HCT116 (cell line): ENCODE measurements around the gene ZNF750. TPM values are rescaled to one million over a fixed set of nuclear protein-coding genes. Genes with fewer than 3 reads are reported as not detected.

Source experiments
- ATAC-seq: fragments of 200-7000 bp; cut with Tn5 transposase; 2 replicates; pipeline ENCODE4 v1.9.1; 2020; ENCODE audit warnings: mild to moderate bottlenecking, moderate library complexity
- BruUV-seq: library from RNA; stranded (reverse); fragments of 400-500 nt; replicated peaks from 2 replicates; lab custom pipeline; 2021; lab: Mats Ljungman, UMichigan
- CTCF ChIA-PET: fragments of 300-600 bp; sonication (Branson Sonifier 250); formaldehyde crosslinking; loops from one replicate; lab custom pipeline; 2021; ENCODE audit warnings: antibody characterized with exemption; lab: Charles Lee
- POLR2A ChIA-PET: fragments of 300-600, 350-600 bp; sonication (Branson Sonifier 250); formaldehyde crosslinking; loops from one replicate; lab custom pipeline; 2021; ENCODE audit warnings: antibody characterized with exemption; lab: Charles Lee
- RAD21 ChIA-PET, 2 experiments: fragments of 300-600 bp; sonication (Branson Sonifier 250); formaldehyde crosslinking; loops; one replicate each; lab custom pipeline; 2023; ENCODE audit warnings: low total read pairs in 2 of 2; ENCODE audit not compliant: uncharacterized antibody in 2 of 2, unreplicated experiment in 2 of 2, low non-redundant PET in 1 of 2; lab: Charles Lee
- DNase-seq: peaks from one replicate; pipeline ENCODE4 v3.0.0-alpha.2; 2010; ENCODE audit warnings: low read depth, low spot score
- H2AFZ ChIP-seq: fragments of 200-600 bp; shearing (Covaris generic), sonication (generic); 2 replicates; pipeline ENCODE4 v1.6.1; 2017; ENCODE audit warnings: low read depth, mixed run types, mixed read lengths, antibody characterized with exemption, low read length; ENCODE audit not compliant: poor library complexity, severe bottlenecking
- H3K27ac ChIP-seq: 2 replicates; pipeline ENCODE4 v1.5.1; 2012; ENCODE audit warnings: low read depth, low read length
- H3K27me3 ChIP-seq: fragments of 200-600 bp; sonication (generic); 2 replicates; pipeline ENCODE4 v1.6.1; 2016; ENCODE audit warnings: mixed run types, low read length, mixed read lengths; ENCODE audit not compliant: insufficient read depth
- H3K36me3 ChIP-seq, 2 experiments: fragments of 200-500 bp in 1 of 2; fragments of 200-600 bp in 1 of 2; sonication (Bioruptor generic) in 1 of 2; sonication (generic) in 1 of 2; 2 replicates each; pipeline versions ENCODE4 v1.5.1 to v1.6.1; 2014 to 2016; ENCODE audit warnings: low read length in 2 of 2, inconsistent platforms in 1 of 2, mixed read lengths in 1 of 2, mixed run types in 1 of 2; ENCODE audit not compliant: insufficient read depth in 2 of 2, control insufficient read depth in 1 of 2
- H3K4me1 ChIP-seq, 2 experiments: fragments of 200-600 bp in 1 of 2; sonication (generic) in 1 of 2; 2 replicates each; pipeline versions ENCODE4 v1.5.1 to v1.6.1; 2012 to 2017; ENCODE audit warnings: low read length in 2 of 2, inconsistent platforms in 1 of 2, mild to moderate bottlenecking in 1 of 2, mixed read lengths in 1 of 2, mixed run types in 1 of 2, moderate library complexity in 1 of 2; ENCODE audit not compliant: insufficient read depth in 2 of 2, control insufficient read depth in 1 of 2
- H3K4me2 ChIP-seq: fragments of 200-600 bp; sonication (generic); 2 replicates; pipeline ENCODE4 v1.6.1; 2017; ENCODE audit warnings: mixed run types, low read length, mixed read lengths
- H3K4me3 ChIP-seq, 2 experiments: fragments of 200-600 bp in 1 of 2; sonication (generic) in 1 of 2; replicated peaks in 1 of 2; 2 replicates each; pipeline ENCODE4 v1.5.1; 2011 to 2016; ENCODE audit warnings: low read length in 2 of 2, control low read depth in 1 of 2, low read depth in 1 of 2, mild to moderate bottlenecking in 1 of 2, mixed read lengths in 1 of 2, mixed run types in 1 of 2
- H3K79me2 ChIP-seq: fragments of 200-600 bp; sonication (generic); 2 replicates; pipeline ENCODE4 v1.6.1; 2017; ENCODE audit warnings: mild to moderate bottlenecking, mixed run types, low read length, moderate library complexity, mixed read lengths; ENCODE audit not compliant: insufficient read depth
- H3K9ac ChIP-seq: fragments of 200-600 bp; sonication (generic); 2 replicates; pipeline ENCODE4 v1.6.1; 2016; ENCODE audit warnings: low read length, mixed read lengths
- H3K9me2 ChIP-seq: fragments of 200-600 bp; sonication (generic), shearing (Covaris generic); 2 replicates; pipeline ENCODE4 v1.6.1; 2017; ENCODE audit warnings: mixed run types, mild to moderate bottlenecking, moderate library complexity; ENCODE audit not compliant: insufficient read depth
- H3K9me3 ChIP-seq, 2 experiments: fragments of 200-500 bp in 1 of 2; fragments of 200-600 bp in 1 of 2; sonication (Bioruptor generic) in 1 of 2; sonication (generic) in 1 of 2; 2 replicates each; pipeline ENCODE4 v1.6.1; 2014 to 2017; ENCODE audit warnings: low read length in 2 of 2, mixed read lengths in 2 of 2, inconsistent platforms in 1 of 2, low read depth in 1 of 2, mild to moderate bottlenecking in 1 of 2, mixed run types in 1 of 2, moderate library complexity in 1 of 2; ENCODE audit not compliant: control insufficient read depth in 1 of 2, insufficient read depth in 1 of 2
- H4K20me1 ChIP-seq: fragments of 200-600 bp; sonication (generic), shearing (Covaris generic); 2 replicates; pipeline ENCODE4 v1.6.1; 2017; ENCODE audit warnings: mixed run types, mild to moderate bottlenecking, moderate library complexity; ENCODE audit not compliant: insufficient read depth
- CBX3 ChIP-seq: IDR thresholded peaks from 2 replicates; pipeline ENCODE4 v1.6.1; 2012; ENCODE audit warnings: low read depth
- CEBPB ChIP-seq: IDR thresholded peaks from 2 replicates; pipeline ENCODE4 v1.6.1; 2012; ENCODE audit warnings: low read depth
- ELF1 ChIP-seq: IDR thresholded peaks from 2 replicates; pipeline ENCODE4 v1.6.1; 2012; ENCODE audit warnings: low read depth, borderline replicate concordance
- FOSL1 ChIP-seq: IDR thresholded peaks from 2 replicates; pipeline ENCODE4 v1.6.1; 2012; ENCODE audit warnings: low read depth
- MAX ChIP-seq: IDR thresholded peaks from 2 replicates; pipeline ENCODE4 v1.6.1; 2012
- POLR2A ChIP-seq: IDR thresholded peaks from 2 replicates; pipeline ENCODE4 v1.7.0; 2011; ENCODE audit warnings: borderline replicate concordance; ENCODE audit not compliant: insufficient read depth, insufficient read length; ENCODE audit errors: extremely low read depth
- POLR2AphosphoS5 ChIP-seq: IDR thresholded peaks from 2 replicates; pipeline ENCODE4 v1.6.1; 2011; ENCODE audit warnings: mild to moderate bottlenecking, low read depth, low read length, moderate library complexity
- RAD21 ChIP-seq: IDR thresholded peaks from 2 replicates; pipeline ENCODE4 v1.6.1; 2012; ENCODE audit warnings: low read depth, mild to moderate bottlenecking
- SRF ChIP-seq: IDR thresholded peaks from 2 replicates; pipeline ENCODE4 v1.6.1; 2012; ENCODE audit warnings: low read depth
- YY1 ChIP-seq: IDR thresholded peaks from 2 replicates; pipeline ENCODE4 v1.6.1; 2011; ENCODE audit warnings: low read length, low read depth, moderate library complexity, mild to moderate bottlenecking; ENCODE audit not compliant: insufficient replicate concordance; ENCODE audit errors: extremely low read depth
- ZBTB33 ChIP-seq: IDR thresholded peaks from 2 replicates; pipeline ENCODE4 v1.6.1; 2011; ENCODE audit warnings: mild to moderate bottlenecking, low read length, moderate library complexity; ENCODE audit not compliant: insufficient replicate concordance; ENCODE audit errors: extremely low read depth
- intact Hi-C: fragments of 100-400 bp; cut with micrococcal nuclease; formaldehyde crosslinking; loops from 2 replicates; pipeline ENCODE4 v1.10.0; 2022
- total RNA-seq: library from RNA; stranded (reverse); gene quantifications from one replicate; pipeline ENCODE4 v1.2.1, GENCODE V29; 2021; ENCODE audit not compliant: unreplicated experiment
- TF ChIP-seq, protein P1 (sequence below): IDR thresholded peaks from 2 replicates; pipeline ENCODE4 v1.6.1; 2012

ZNF750 gene
- total RNA-seq, 1 experiment from 2014 or later: not detected

DNA sequence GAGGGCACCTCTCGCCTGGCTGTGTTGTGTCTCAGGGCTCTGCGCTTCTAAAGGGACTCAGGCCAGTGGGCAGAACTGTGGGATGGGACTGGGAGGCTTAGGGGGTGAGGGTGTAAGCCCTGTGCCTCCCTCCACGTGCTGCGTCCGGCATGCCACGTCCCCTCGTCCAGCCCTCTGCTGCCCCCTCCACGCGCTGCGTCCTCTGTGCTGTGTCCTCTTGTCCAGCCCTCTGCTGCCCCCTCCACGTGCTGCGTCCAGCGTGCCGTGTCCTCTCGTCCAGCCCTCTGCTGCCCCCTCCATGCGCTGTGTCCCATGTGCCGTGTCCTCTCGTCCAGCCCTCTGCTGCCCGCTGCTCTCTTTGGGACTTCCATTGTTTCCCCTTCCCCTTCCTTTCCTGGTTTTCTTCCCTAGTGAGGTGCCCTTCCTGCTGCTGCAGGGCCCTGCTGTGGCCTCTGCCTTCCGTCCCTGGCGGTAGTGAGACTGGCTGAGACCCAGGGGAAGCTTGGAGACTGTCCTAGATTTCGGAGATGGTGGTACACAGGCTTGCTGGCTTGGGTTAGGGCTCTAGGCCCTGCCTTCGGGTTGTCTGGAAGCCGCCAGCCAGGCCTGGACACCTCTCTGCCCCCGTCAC, 6.4 kb upstream of the ZNF750 start:
- Histone ChIP-seq H4K20me1 (no peaks in the 10 kb centered on the region), H3K4me1 (no peaks in the 10 kb centered on the region), H3K9ac (no peak overlapping the region), H3K27me3 (no peaks in the 10 kb centered on the region), H2AFZ (no peak overlapping the region), H3K9me2 (no peaks in the 10 kb centered on the region), H3K4me3 (no peak overlapping the region), H3K79me2 (peaks cover 5% of the 10 kb centered on the region; the same call in 1 of the 2 replicates), H3K4me2 (no peak overlapping the region), H3K9me3 (no peaks in the 10 kb centered on the region), H3K36me3 (no peaks in the 10 kb centered on the region; a peak in 1 of 4 replicates), H3K27ac (no peak overlapping the region)
- BruUV-seq: no TSS peak
- ChIA-PET POLR2A (no interaction called here), CTCF (no interaction called here), RAD21 (no interaction called here)
- no peak for TF ChIP-seq CEBPB
- TF ChIP-seq MAX: no peak
- TF ChIP-seq CBX3: no peak
- TF ChIP-seq ZBTB33: no peak
- TF ChIP-seq POLR2AphosphoS5: no peak
- no peak for TF ChIP-seq ELF1
- TF ChIP-seq, protein P1, sequence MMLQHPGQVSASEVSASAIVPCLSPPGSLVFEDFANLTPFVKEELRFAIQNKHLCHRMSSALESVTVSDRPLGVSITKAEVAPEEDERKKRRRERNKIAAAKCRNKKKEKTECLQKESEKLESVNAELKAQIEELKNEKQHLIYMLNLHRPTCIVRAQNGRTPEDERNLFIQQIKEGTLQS: no peak
- TF ChIP-seq FOSL1: no peak
- no peak for TF ChIP-seq SRF
- no peak for TF ChIP-seq RAD21
- no peak for TF ChIP-seq YY1
- no peak for TF ChIP-seq POLR2A
- intact Hi-C loops: no loop called here
- no peak for ATAC-seq
- DNase-seq: no peak
